Right kidney (tissue), 1 donor: ENCODE data around the gene LCE1C.

Experiments used
- DNase-seq: peaks from one replicate; pipeline ENCODE4 v3.0.0-alpha.2; 2016

LCE1C gene

DNA sequence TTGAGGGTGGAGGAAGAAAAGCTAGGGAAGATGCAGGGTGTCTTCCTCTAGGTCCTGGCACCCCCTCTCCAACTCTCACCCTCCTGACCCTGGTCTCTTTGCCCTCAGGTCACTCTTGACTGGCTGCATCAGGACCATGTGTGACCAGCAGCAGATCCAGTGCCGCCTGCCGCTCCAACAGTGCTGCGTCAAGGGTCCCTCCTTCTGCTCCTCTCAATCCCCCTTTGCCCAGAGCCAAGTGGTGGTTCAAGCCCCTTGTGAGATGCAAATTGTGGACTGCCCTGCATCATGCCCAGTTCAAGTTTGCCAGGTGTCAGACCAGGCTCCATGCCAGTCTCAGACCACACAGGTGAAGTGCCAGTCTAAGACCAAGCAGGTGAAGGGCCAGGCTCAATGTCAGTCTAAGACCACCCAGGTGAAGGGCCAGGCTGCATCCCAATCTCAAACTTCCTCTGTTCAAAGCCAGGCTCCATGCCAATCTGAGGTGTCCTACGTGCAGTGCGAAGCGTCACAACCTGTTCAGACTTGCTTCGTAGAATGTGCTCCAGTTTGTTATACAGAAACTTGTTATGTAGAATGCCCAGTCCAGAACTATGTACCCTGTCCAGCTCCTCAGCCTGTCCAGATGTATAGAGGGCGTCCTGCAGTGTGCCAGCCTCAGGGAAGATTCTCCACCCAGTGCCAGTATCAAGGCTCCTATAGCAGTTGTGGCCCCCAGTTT is 46.8 kb downstream of the LCE1C start:
- no peak for DNase-seq

- no peak for DNase-seq
These were observed 47.8 kb downstream of the LCE1C start for GRCh38 chr1:152758636-152759035.

DNA sequence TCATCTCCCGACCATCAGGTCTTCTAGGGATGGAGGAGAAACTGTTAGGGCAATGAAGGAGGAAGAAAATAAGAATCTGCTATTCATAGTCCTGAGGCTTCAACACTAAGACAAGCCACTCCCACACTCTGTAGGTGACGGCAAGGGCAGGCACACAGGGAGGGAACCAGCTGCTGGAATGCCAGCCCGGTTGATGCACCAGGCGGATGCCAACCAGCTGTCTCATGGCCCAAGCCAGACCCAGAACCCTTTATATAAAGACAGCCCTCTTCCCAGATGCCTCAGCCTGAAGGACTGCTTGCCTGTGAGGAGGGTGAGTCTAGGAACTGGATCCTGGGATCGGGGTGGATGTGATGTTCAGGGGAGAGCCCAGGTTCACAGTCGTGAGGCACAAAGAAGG is 48.7 kb downstream of the LCE1C start, which contains the start of gene KPRP:
Gene KPRP (plus strand): TSS at position 279 of the 400 bp plus-strand sequence. CDS start 1,564 bp downstream, outside the sequence.
- no peak for DNase-seq

GRCh38 chr1:152756872-152757271 is 49.6 kb downstream of the LCE1C start:
- no peak for DNase-seq
